Measurements from ENCODE around the gene ASH1L.

Gene ASH1L

GRCh38 chr1:155562581-155563376, at the start of gene ASH1L:
Gene ASH1L (minus strand): TSS chr1:155562803. CDS start chr1:155521519, 41,284 bp downstream.
- Histone ChIP-seq H3K4me1 (ENCODE audit: control insufficient read depth, insufficient read depth, low read length) (no peaks in the 10 kb centered on the region), H3K27ac (ENCODE audit: extremely low read depth, low read depth, low read length) (peak within 1 kb of the TSS; percentile 100), H3K4me3 (ENCODE audit: low read depth, low read length) (peak within 1 kb of the TSS; percentile 99), H3K9me3 (ENCODE audit: control insufficient read depth, insufficient read depth, low read depth, low read length) (no peaks in the 10 kb centered on the region), H3K36me3 (ENCODE audit: control insufficient read depth in 2 of 2, insufficient read depth in 1 of 2, low read length in 2 of 2) (peaks cover 3 to 9% of the 10 kb centered on the region in 2 experiments; a peak in 2 of 3 replicates)
- ChIA-PET POLR2A (interaction anchor here (0.7 to 1.3 kb wide), 7 partner anchors 10 to 312 kb away, joined by 3 to 7 read pairs (median 4); partner anchors contain the start of genes CLK2 and RUSC1), CTCF (interaction anchor here (0.7 kb wide), 1 partner anchor 568 kb away, joined by 5 read pairs; no protein-coding TSS in a partner anchor)
- TF ChIP-seq OVOL3 (tag by site-specific recombination; IDR thresholded peaks at IDR 0.05) (peak; percentile 69), SP3 (tag by site-specific recombination; IDR thresholded peaks at IDR 0.05) (peak; percentile 86), ZNF521 (tag by site-specific recombination; IDR thresholded peaks at IDR 0.05) (no peak), ZBTB10 (tag by site-specific recombination; IDR thresholded peaks at IDR 0.05) (peak; percentile 50; the same call in 1 of the 2 replicates), ZBTB26 (tag by site-specific recombination; optimal IDR thresholded peaks at IDR 0.05) (peak; percentile 100), ZFHX2 (tag by site-specific recombination; conservative IDR thresholded peaks at IDR 0.05) (peak; percentile 94), ZNF112 (tag by site-specific recombination; IDR thresholded peaks at IDR 0.05) (no peak), KLF7 (tag by site-specific recombination; IDR thresholded peaks at IDR 0.05; ENCODE audit: borderline replicate concordance) (no peak), ZBTB21 (tag by site-specific recombination; IDR thresholded peaks at IDR 0.05) (peak; percentile 13; the same call in 1 of the 2 replicates), ZNF692 (tag by site-specific recombination; IDR thresholded peaks at IDR 0.05) (peak; percentile 77; the same call in 1 of the 2 replicates), ZNF26 (tag by site-specific recombination; IDR thresholded peaks at IDR 0.05) (no peak), ZSCAN5A (tag by site-specific recombination; IDR thresholded peaks at IDR 0.05) (peak; percentile 85), TSHZ1 (tag by site-specific recombination; IDR thresholded peaks at IDR 0.05; ENCODE audit: borderline replicate concordance) (0 out of 2 replicates have a peak, but pooled peaks have one; percentile 51), ZNF549 (tag by site-specific recombination; IDR thresholded peaks at IDR 0.05) (no peak), ZSCAN4 (tag by site-specific recombination; IDR thresholded peaks at IDR 0.05) (no peak), PRDM1 (tag by site-specific recombination; IDR thresholded peaks at IDR 0.05) (no peak), OSR2 (tag by site-specific recombination; IDR thresholded peaks at IDR 0.05) (peak; percentile 68), ZNF510 (tag by site-specific recombination; IDR thresholded peaks at IDR 0.05; ENCODE audit: insufficient replicate concordance) (no peak), KLF9 (tag by site-specific recombination; IDR thresholded peaks at IDR 0.05; ENCODE audit: low read depth) (peak; percentile 73), GLI4 (tag by site-specific recombination; IDR thresholded peaks at IDR 0.05) (0 out of 2 replicates have a peak, but pooled peaks have one; percentile 15), MZF1 (tag by site-specific recombination; IDR thresholded peaks at IDR 0.05; ENCODE audit: borderline replicate concordance) (peak; percentile 61), ZNF138 (tag by site-specific recombination; IDR thresholded peaks at IDR 0.05; ENCODE audit: borderline replicate concordance) (no peak), ZNF140 (tag by site-specific recombination; IDR thresholded peaks at IDR 0.05) (no peak)
